HL-60 (cell line): Measurements from ENCODE around the gene PPP6R2.

ENCODE experiments used
- GABPA ChIP-seq: IDR thresholded peaks from 2 replicates; pipeline ENCODE4 v1.6.1; 2012; ENCODE audit warnings: low read depth
- TF ChIP-seq, protein P1 (sequence below): IDR thresholded peaks from one replicate; pipeline ENCODE4 v1.5.1; 2011; ENCODE audit warnings: low read length, control low read depth, inconsistent platforms; ENCODE audit not compliant: insufficient read depth

GRCh38 chr22:50456026-50456425, 112.9 kb downstream of the PPP6R2 start:
- TF ChIP-seq, protein P1, sequence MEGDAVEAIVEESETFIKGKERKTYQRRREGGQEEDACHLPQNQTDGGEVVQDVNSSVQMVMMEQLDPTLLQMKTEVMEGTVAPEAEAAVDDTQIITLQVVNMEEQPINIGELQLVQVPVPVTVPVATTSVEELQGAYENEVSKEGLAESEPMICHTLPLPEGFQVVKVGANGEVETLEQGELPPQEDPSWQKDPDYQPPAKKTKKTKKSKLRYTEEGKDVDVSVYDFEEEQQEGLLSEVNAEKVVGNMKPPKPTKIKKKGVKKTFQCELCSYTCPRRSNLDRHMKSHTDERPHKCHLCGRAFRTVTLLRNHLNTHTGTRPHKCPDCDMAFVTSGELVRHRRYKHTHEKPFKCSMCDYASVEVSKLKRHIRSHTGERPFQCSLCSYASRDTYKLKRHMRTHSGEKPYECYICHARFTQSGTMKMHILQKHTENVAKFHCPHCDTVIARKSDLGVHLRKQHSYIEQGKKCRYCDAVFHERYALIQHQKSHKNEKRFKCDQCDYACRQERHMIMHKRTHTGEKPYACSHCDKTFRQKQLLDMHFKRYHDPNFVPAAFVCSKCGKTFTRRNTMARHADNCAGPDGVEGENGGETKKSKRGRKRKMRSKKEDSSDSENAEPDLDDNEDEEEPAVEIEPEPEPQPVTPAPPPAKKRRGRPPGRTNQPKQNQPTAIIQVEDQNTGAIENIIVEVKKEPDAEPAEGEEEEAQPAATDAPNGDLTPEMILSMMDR, result no peak
- no peak for TF ChIP-seq GABPA
